Suppressor macrophage (primary cell): ENCODE measurements around the gene TSSC4.

Source experiments
- DNase-seq, 4 experiments: peaks; one replicate each; pipeline ENCODE4 v3.0.0-alpha.2; 2020 to 2022

TSSC4 gene

GRCh38 chr11:2369320-2369719 is 31.2 kb upstream of the TSSC4 start:
- DNase-seq = no peak

- no peak for DNase-seq
Observed at GRCh38 chr11:2369896-2370295, 30.7 kb upstream of the TSSC4 start.

- DNase-seq = no peak
Observed at GRCh38 chr11:2374456-2375201, 25.9 kb upstream of the TSSC4 start.

GRCh38 chr11:2375341-2375853 is 25.2 kb upstream of the TSSC4 start:
- DNase-seq = no peak

- DNase-seq = no peak
Observed at GRCh38 chr11:2375964-2376551, 24.5 kb upstream of the TSSC4 start.

GRCh38 chr11:2376751-2377451 is 23.6 kb upstream of the TSSC4 start, which contains the start of gene CD81:
Gene CD81 (plus strand): TSS chr11:2377310. CDS start chr11:2377550, 240 bp downstream.
- peak; percentile 55 to 86 (median 70) for DNase-seq

- peak; percentile 24 to 75 (median 55) for DNase-seq
Observed at GRCh38 chr11:2377511-2378443, 22.8 kb upstream of the TSSC4 start.

- no peak for DNase-seq
Observed at GRCh38 chr11:2378527-2379210, 21.9 kb upstream of the TSSC4 start.

GRCh38 chr11:2379466-2380174 is 20.9 kb upstream of the TSSC4 start:
- DNase-seq = no peak

GRCh38 chr11:2380396-2380795 is 20.2 kb upstream of the TSSC4 start:
- no peak for DNase-seq

- DNase-seq = peak; percentile 93 to 97 (median 96)
Observed at GRCh38 chr11:2380807-2381350, 19.7 kb upstream of the TSSC4 start.

GRCh38 chr11:2381494-2382128 is 18.9 kb upstream of the TSSC4 start:
- no peak for DNase-seq

- DNase-seq = peak in 3 of 4 experiments; percentile 37 to 57 (median 53)
Observed at GRCh38 chr11:2382129-2382517, 18.4 kb upstream of the TSSC4 start.

- peak; percentile 53 to 73 (median 68) for DNase-seq
Observed at GRCh38 chr11:2382936-2383851, 17.4 kb upstream of the TSSC4 start.

GRCh38 chr11:2383852-2384804 is 16.4 kb upstream of the TSSC4 start:
- no peak for DNase-seq

- DNase-seq = no peak
Observed at GRCh38 chr11:2385156-2386151, 15.1 kb upstream of the TSSC4 start.
